Cardiac muscle cell (in vitro differentiated cells and primary cell): ENCODE data around the gene FILIP1. TPM values are rescaled to one million over a fixed set of nuclear protein-coding genes. Genes with fewer than 3 reads are reported as not detected.
A peak's percentile ranks its signal among the peaks of the same experiment; 100 is the strongest.

ENCODE experiments used
- DNase-seq, 2 donors: peaks; one replicate each; pipeline versions ENCODE4 v3.0.0 to v3.0.0-alpha.2; 2010 to 2017; ENCODE audit warnings: low read depth in 1 of 2, low spot score in 1 of 2
- H3K27ac ChIP-seq: fragments of 200-600 bp; sonication (generic); 2 replicates; pipeline ENCODE4 v1.5.1; 2016
- H3K27me3 ChIP-seq: fragments of 200-600 bp; sonication (generic); 2 replicates; pipeline ENCODE4 v1.6.0; 2016; ENCODE audit warnings: control low read depth
- H3K36me3 ChIP-seq: fragments of 200-600 bp; sonication (generic); 2 replicates; pipeline ENCODE4 v1.5.1; 2016; ENCODE audit warnings: control low read depth
- H3K4me1 ChIP-seq: fragments of 200-600 bp; sonication (generic); 2 replicates; pipeline ENCODE4 v1.8.1; 2017; ENCODE audit warnings: low read depth, mild to moderate bottlenecking, mixed run types
- H3K4me3 ChIP-seq: fragments of 200-600 bp; sonication (generic); 2 replicates; pipeline ENCODE4 v1.5.1; 2016; ENCODE audit warnings: mild to moderate bottlenecking
- H3K9me3 ChIP-seq: fragments of 200-600 bp; sonication (generic); 2 replicates; pipeline ENCODE4 v1.5.1; 2017; ENCODE audit warnings: low read depth, mild to moderate bottlenecking, control low read depth
- CTCF ChIP-seq: IDR thresholded peaks from 2 replicates; pipeline ENCODE4 v1.5.1; 2012; ENCODE audit warnings: low read depth, mild to moderate bottlenecking, low read length
- polyA plus RNA-seq: library from polyadenylated mRNA; unstranded; fragments of >200 nt; fragmentation: Nextera tagmentation; extraction: Ambion mirVana; gene quantifications from 2 replicates; pipeline ENCODE4 v1.2.1, GENCODE V29; 2016
- total RNA-seq: library from RNA; depleted of rRNA; stranded (reverse); fragments of >200 nt; gene quantifications from 2 replicates; pipeline ENCODE4 v1.2.3, GENCODE V29; 2016

FILIP1 gene
- total and polyA plus RNA-seq, 2 experiments from 2014 or later: 64.8 to 107 TPM

GRCh38 chr6:75488033-75488432, 5.6 kb downstream of the FILIP1 start:
- peak overlapping the region; percentile 64 for H3K4me3 ChIP-seq
- DNase-seq: peak in 1 of 2 donors; percentile 88
- H3K27ac ChIP-seq: peak overlapping the region; percentile 98
- H3K4me1 ChIP-seq: peaks cover 49% of the 10 kb centered on the region
- no peak for TF ChIP-seq CTCF
- no peaks in the 10 kb centered on the region for H3K27me3 ChIP-seq
- no peaks in the 10 kb centered on the region for H3K9me3 ChIP-seq
- H3K36me3 ChIP-seq: peaks cover 3% of the 10 kb centered on the region

DNA sequence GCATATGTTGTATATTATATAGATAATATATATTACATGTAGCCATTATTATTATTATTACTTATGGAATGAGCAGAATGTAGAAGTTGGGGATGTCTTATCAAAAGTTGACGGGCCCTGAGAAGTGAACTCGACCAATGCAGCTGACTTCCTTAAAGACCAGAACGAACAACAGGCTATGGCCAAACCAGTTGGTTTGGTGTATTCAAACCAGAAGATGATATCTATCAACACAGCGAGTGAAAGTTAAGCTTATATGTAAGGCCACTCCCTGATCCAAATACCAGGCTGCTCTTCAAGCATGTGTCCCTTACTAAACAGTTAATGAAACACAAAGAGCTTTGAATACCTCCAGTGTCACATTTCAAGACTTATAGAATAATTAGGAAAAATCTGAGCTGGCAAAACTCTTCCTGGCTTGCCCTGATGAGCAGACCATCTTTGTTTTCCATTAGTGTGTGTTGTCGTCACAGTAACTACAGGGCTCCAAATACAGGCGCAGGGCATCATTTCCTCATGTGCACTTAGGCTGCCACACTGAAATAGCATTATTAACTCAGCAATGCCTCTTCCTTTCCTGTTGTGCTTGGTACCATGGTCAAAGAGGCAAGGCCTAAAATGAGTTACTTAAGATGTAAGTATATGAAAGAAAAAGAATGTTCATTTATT, 6.6 kb downstream of the FILIP1 start:
- TF ChIP-seq CTCF: no peak
- Histone ChIP-seq H3K36me3 (peaks cover 3% of the 10 kb centered on the region), H3K27me3 (no peaks in the 10 kb centered on the region), H3K4me1 (peaks cover 60% of the 10 kb centered on the region), H3K27ac (peak overlapping the region; percentile 1), H3K9me3 (no peaks in the 10 kb centered on the region), H3K4me3 (no peak overlapping the region)
- DNase-seq: no peak

DNA sequence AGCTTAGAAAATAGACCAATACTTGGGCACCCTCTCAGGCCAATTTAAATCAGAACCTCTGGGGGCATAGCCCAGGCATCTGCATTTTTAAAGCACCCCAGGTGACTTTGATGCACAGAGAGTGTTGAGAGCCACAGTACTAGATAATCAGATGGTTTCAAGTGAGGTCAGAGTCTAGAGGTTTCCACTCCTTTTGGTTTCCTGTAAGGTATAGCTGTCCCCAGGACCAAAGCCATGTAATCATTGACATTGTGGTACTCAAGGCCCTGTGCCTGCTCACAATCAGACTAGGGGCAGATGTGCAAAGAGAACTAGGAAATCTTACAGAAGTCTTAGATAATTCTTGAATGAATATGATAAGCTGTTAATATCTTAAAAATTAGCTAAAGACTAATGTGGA, 9.1 kb downstream of the FILIP1 start:
- Histone ChIP-seq H3K36me3 (peaks cover 3% of the 10 kb centered on the region), H3K27me3 (no peaks in the 10 kb centered on the region), H3K4me3 (no peak overlapping the region), H3K4me1 (peaks cover 76% of the 10 kb centered on the region), H3K27ac (peak overlapping the region; percentile 38), H3K9me3 (no peaks in the 10 kb centered on the region)
- DNase-seq: no peak
- no peak for TF ChIP-seq CTCF

DNA sequence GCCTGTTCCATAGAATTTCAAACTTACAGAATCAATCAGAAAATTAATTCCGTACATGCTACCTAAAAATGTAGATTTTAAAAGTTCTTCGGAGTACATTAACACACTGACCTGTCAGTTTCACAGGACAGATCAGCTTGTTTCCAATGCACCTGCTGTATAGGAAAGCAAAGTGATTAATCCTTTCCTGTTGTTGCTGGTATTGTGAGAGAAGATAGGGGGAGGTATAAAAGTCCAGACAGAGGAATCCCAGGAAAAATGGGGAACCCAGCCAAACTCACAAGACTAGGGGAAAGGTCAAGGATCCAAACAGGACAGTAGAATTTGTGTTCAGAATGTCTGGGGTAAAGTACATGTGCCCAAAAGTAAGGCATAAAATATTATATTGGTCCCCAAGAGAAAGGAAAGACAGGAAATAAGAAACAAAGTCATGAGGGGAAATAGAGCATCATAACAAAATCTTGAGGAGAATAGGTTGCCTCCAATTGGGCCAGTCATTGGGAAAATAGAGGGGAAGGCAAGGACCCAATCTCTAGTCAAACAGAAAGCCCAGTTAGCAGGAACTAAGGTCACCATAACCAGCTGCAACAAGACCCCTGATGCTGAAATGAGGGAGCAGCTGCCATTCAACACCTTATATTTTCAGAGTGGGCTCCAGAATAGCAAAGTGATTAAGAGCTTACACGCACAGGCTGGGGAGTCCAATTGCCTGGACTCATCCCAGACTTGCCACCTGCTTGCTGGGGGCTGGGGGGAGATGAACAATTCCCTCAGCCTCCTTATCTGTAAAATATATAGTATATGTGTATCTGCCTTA, 10.3 kb downstream of the FILIP1 start:
- Histone ChIP-seq H3K27me3 (no peaks in the 10 kb centered on the region), H3K9me3 (no peaks in the 10 kb centered on the region), H3K4me3 (no peak overlapping the region), H3K36me3 (peaks cover 8% of the 10 kb centered on the region), H3K4me1 (peaks cover 71% of the 10 kb centered on the region), H3K27ac (peak overlapping the region; percentile 38)
- DNase-seq: no peak
- TF ChIP-seq CTCF: no peak

DNA sequence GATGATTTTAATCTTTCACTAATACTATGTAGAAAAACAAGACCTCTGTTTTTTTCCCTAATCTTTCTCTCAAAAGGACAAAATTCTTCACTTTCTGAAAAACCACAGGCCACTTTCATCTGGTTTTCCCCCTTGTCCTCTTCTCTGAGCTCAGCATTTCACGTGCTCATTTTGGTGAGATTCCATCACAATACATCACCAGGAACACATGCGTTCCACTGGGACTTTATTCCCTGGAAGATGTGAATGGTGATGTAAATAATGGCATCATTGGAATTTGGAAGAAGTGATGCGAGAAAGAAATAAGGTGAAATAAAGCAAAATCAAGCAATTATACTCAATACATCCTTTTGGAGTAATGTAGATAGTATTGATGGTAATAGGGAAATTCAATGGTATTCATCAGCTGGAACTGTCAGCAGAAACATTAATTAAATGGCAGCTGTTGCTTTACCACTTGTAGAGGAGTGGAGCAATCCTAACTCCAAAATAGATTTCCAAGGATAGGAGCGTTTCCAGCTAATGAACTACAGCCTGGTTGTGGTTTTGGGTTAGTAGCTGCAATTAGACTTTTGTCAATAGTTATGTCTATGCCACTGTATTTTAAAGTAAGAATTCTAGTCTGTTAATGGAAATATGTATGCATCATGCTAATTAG, 11.5 kb downstream of the FILIP1 start:
- H3K9me3 ChIP-seq: no peaks in the 10 kb centered on the region
- no peak overlapping the region for H3K4me3 ChIP-seq
- no peaks in the 10 kb centered on the region for H3K27me3 ChIP-seq
- peak in 1 of 2 donors; percentile 68 for DNase-seq
- peaks cover 5% of the 10 kb centered on the region for H3K36me3 ChIP-seq
- H3K4me1 ChIP-seq: peaks cover 58% of the 10 kb centered on the region
- H3K27ac ChIP-seq: peak overlapping the region; percentile 11
- TF ChIP-seq CTCF: no peak
